HCT116 (cell line): ENCODE results near the gene OR2S2. TPM values are rescaled to one million over a fixed set of nuclear protein-coding genes. Genes with fewer than 3 reads are reported as not detected.

Experiments used
- ATAC-seq: fragments of 200-7000 bp; cut with Tn5 transposase; 2 replicates; pipeline ENCODE4 v1.9.1; 2020; ENCODE audit warnings: mild to moderate bottlenecking, moderate library complexity
- BruUV-seq: library from RNA; stranded (reverse); fragments of 400-500 nt; replicated peaks from 2 replicates; lab custom pipeline; 2021; lab: Mats Ljungman, UMichigan
- CTCF ChIA-PET: fragments of 300-600 bp; sonication (Branson Sonifier 250); formaldehyde crosslinking; loops from one replicate; lab custom pipeline; 2021; ENCODE audit warnings: antibody characterized with exemption; lab: Charles Lee
- POLR2A ChIA-PET: fragments of 300-600, 350-600 bp; sonication (Branson Sonifier 250); formaldehyde crosslinking; loops from one replicate; lab custom pipeline; 2021; ENCODE audit warnings: antibody characterized with exemption; lab: Charles Lee
- RAD21 ChIA-PET, 2 experiments: fragments of 300-600 bp; sonication (Branson Sonifier 250); formaldehyde crosslinking; loops; one replicate each; lab custom pipeline; 2023; ENCODE audit warnings: low total read pairs in 2 of 2; ENCODE audit not compliant: uncharacterized antibody in 2 of 2, unreplicated experiment in 2 of 2, low non-redundant PET in 1 of 2; lab: Charles Lee
- DNase-seq: peaks from one replicate; pipeline ENCODE4 v3.0.0-alpha.2; 2010; ENCODE audit warnings: low read depth, low spot score
- H2AFZ ChIP-seq: fragments of 200-600 bp; shearing (Covaris generic), sonication (generic); 2 replicates; pipeline ENCODE4 v1.6.1; 2017; ENCODE audit warnings: low read depth, mixed run types, mixed read lengths, antibody characterized with exemption, low read length; ENCODE audit not compliant: poor library complexity, severe bottlenecking
- H3K27ac ChIP-seq: 2 replicates; pipeline ENCODE4 v1.5.1; 2012; ENCODE audit warnings: low read depth, low read length
- H3K27me3 ChIP-seq: fragments of 200-600 bp; sonication (generic); 2 replicates; pipeline ENCODE4 v1.6.1; 2016; ENCODE audit warnings: mixed run types, low read length, mixed read lengths; ENCODE audit not compliant: insufficient read depth
- H3K36me3 ChIP-seq, 2 experiments: fragments of 200-500 bp in 1 of 2; fragments of 200-600 bp in 1 of 2; sonication (Bioruptor generic) in 1 of 2; sonication (generic) in 1 of 2; 2 replicates each; pipeline versions ENCODE4 v1.5.1 to v1.6.1; 2014 to 2016; ENCODE audit warnings: low read length in 2 of 2, inconsistent platforms in 1 of 2, mixed read lengths in 1 of 2, mixed run types in 1 of 2; ENCODE audit not compliant: insufficient read depth in 2 of 2, control insufficient read depth in 1 of 2
- H3K4me1 ChIP-seq, 2 experiments: fragments of 200-600 bp in 1 of 2; sonication (generic) in 1 of 2; 2 replicates each; pipeline versions ENCODE4 v1.5.1 to v1.6.1; 2012 to 2017; ENCODE audit warnings: low read length in 2 of 2, inconsistent platforms in 1 of 2, mild to moderate bottlenecking in 1 of 2, mixed read lengths in 1 of 2, mixed run types in 1 of 2, moderate library complexity in 1 of 2; ENCODE audit not compliant: insufficient read depth in 2 of 2, control insufficient read depth in 1 of 2
- H3K4me2 ChIP-seq: fragments of 200-600 bp; sonication (generic); 2 replicates; pipeline ENCODE4 v1.6.1; 2017; ENCODE audit warnings: mixed run types, low read length, mixed read lengths
- H3K4me3 ChIP-seq, 2 experiments: fragments of 200-600 bp in 1 of 2; sonication (generic) in 1 of 2; replicated peaks in 1 of 2; 2 replicates each; pipeline ENCODE4 v1.5.1; 2011 to 2016; ENCODE audit warnings: low read length in 2 of 2, control low read depth in 1 of 2, low read depth in 1 of 2, mild to moderate bottlenecking in 1 of 2, mixed read lengths in 1 of 2, mixed run types in 1 of 2
- H3K79me2 ChIP-seq: fragments of 200-600 bp; sonication (generic); 2 replicates; pipeline ENCODE4 v1.6.1; 2017; ENCODE audit warnings: mild to moderate bottlenecking, mixed run types, low read length, moderate library complexity, mixed read lengths; ENCODE audit not compliant: insufficient read depth
- H3K9ac ChIP-seq: fragments of 200-600 bp; sonication (generic); 2 replicates; pipeline ENCODE4 v1.6.1; 2016; ENCODE audit warnings: low read length, mixed read lengths
- H3K9me2 ChIP-seq: fragments of 200-600 bp; sonication (generic), shearing (Covaris generic); 2 replicates; pipeline ENCODE4 v1.6.1; 2017; ENCODE audit warnings: mixed run types, mild to moderate bottlenecking, moderate library complexity; ENCODE audit not compliant: insufficient read depth
- H3K9me3 ChIP-seq, 2 experiments: fragments of 200-500 bp in 1 of 2; fragments of 200-600 bp in 1 of 2; sonication (Bioruptor generic) in 1 of 2; sonication (generic) in 1 of 2; 2 replicates each; pipeline ENCODE4 v1.6.1; 2014 to 2017; ENCODE audit warnings: low read length in 2 of 2, mixed read lengths in 2 of 2, inconsistent platforms in 1 of 2, low read depth in 1 of 2, mild to moderate bottlenecking in 1 of 2, mixed run types in 1 of 2, moderate library complexity in 1 of 2; ENCODE audit not compliant: control insufficient read depth in 1 of 2, insufficient read depth in 1 of 2
- H4K20me1 ChIP-seq: fragments of 200-600 bp; sonication (generic), shearing (Covaris generic); 2 replicates; pipeline ENCODE4 v1.6.1; 2017; ENCODE audit warnings: mixed run types, mild to moderate bottlenecking, moderate library complexity; ENCODE audit not compliant: insufficient read depth
- EZH2 ChIP-seq: fragments of 200-600 bp; sonication (generic); IDR thresholded peaks from 2 replicates; pipeline ENCODE4 v1.6.1; 2017; ENCODE audit warnings: antibody characterized with exemption, mixed run types
- EZH2phosphoT487 ChIP-seq: fragments of 200-600 bp; IDR thresholded peaks from 2 replicates; pipeline ENCODE4 v1.6.1; 2018; ENCODE audit warnings: antibody characterized with exemption, borderline replicate concordance
- JUND ChIP-seq: IDR thresholded peaks from 2 replicates; pipeline ENCODE4 v1.6.1; 2012
- MAX ChIP-seq: IDR thresholded peaks from 2 replicates; pipeline ENCODE4 v1.6.1; 2012
- POLR2AphosphoS5 ChIP-seq: IDR thresholded peaks from 2 replicates; pipeline ENCODE4 v1.6.1; 2011; ENCODE audit warnings: mild to moderate bottlenecking, low read depth, low read length, moderate library complexity
- SIN3A ChIP-seq: IDR thresholded peaks from 2 replicates; pipeline ENCODE4 v1.6.1; 2012; ENCODE audit warnings: low read depth
- TCF7L2 ChIP-seq: IDR thresholded peaks from 2 replicates; pipeline ENCODE4 v1.7.0; 2011; ENCODE audit warnings: borderline replicate concordance, inconsistent platforms; ENCODE audit not compliant: insufficient read depth, insufficient read length; ENCODE audit errors: extremely low read depth
- YY1 ChIP-seq: IDR thresholded peaks from 2 replicates; pipeline ENCODE4 v1.6.1; 2011; ENCODE audit warnings: low read length, low read depth, moderate library complexity, mild to moderate bottlenecking; ENCODE audit not compliant: insufficient replicate concordance; ENCODE audit errors: extremely low read depth
- ZFX ChIP-seq: fragments of 450-650 bp; IDR thresholded peaks from 2 replicates; pipeline ENCODE4 v1.6.1; 2017
- intact Hi-C: fragments of 100-400 bp; cut with micrococcal nuclease; formaldehyde crosslinking; loops from 2 replicates; pipeline ENCODE4 v1.10.0; 2022
- total RNA-seq: library from RNA; stranded (reverse); gene quantifications from one replicate; pipeline ENCODE4 v1.2.1, GENCODE V29; 2021; ENCODE audit not compliant: unreplicated experiment
- TF ChIP-seq, protein P1 (sequence below), 3 experiments: fragments of 200-600 bp in 1 of 3; sonication (generic) in 1 of 3; IDR thresholded peaks in 2 of 3; conservative IDR thresholded peaks in 1 of 3; 2 replicates each; pipeline ENCODE4 v1.5.1; 2012 to 2017; ENCODE audit warnings: low read depth in 2 of 3, low read length in 2 of 3, antibody characterized with exemption in 1 of 3, borderline replicate concordance in 1 of 3, control low read depth in 1 of 3, mild to moderate bottlenecking in 1 of 3, mixed read lengths in 1 of 3, mixed run types in 1 of 3, moderate library complexity in 1 of 3; ENCODE audit not compliant: insufficient read depth in 1 of 3

The OR2S2 gene
- total RNA-seq, 1 experiment from 2014 or later, result not detected

- ChIA-PET CTCF (interaction anchor here (1.1 kb wide), 1 partner anchor 9 kb away, joined by 5 read pairs; no protein-coding TSS in a partner anchor), POLR2A (no interaction called here), RAD21 (no interaction called here)
- no TSS peak for BruUV-seq
- intact Hi-C loops, result no loop called here
- Histone ChIP-seq H3K4me2 (no peak overlapping the region), H3K9me3 (no peaks in the 10 kb centered on the region), H3K79me2 (no peaks in the 10 kb centered on the region), H3K9ac (no peak overlapping the region), H3K4me3 (no peak overlapping the region), H3K4me1 (no peaks in the 10 kb centered on the region), H3K9me2 (no peaks in the 10 kb centered on the region), H4K20me1 (no peaks in the 10 kb centered on the region), H3K36me3 (no peaks in the 10 kb centered on the region), H3K27ac (no peak overlapping the region), H2AFZ (no peak overlapping the region), H3K27me3 (no peaks in the 10 kb centered on the region)
- ATAC-seq, result no peak
- no peak for DNase-seq
- TF ChIP-seq YY1 (no peak), POLR2AphosphoS5 (no peak), SIN3A (no peak), ZFX (no peak), EZH2 (no peak)
- TF ChIP-seq, protein P1, sequence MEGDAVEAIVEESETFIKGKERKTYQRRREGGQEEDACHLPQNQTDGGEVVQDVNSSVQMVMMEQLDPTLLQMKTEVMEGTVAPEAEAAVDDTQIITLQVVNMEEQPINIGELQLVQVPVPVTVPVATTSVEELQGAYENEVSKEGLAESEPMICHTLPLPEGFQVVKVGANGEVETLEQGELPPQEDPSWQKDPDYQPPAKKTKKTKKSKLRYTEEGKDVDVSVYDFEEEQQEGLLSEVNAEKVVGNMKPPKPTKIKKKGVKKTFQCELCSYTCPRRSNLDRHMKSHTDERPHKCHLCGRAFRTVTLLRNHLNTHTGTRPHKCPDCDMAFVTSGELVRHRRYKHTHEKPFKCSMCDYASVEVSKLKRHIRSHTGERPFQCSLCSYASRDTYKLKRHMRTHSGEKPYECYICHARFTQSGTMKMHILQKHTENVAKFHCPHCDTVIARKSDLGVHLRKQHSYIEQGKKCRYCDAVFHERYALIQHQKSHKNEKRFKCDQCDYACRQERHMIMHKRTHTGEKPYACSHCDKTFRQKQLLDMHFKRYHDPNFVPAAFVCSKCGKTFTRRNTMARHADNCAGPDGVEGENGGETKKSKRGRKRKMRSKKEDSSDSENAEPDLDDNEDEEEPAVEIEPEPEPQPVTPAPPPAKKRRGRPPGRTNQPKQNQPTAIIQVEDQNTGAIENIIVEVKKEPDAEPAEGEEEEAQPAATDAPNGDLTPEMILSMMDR (IDR thresholded peaks at IDR 0.05 in 2 of 3, conservative IDR thresholded peaks at IDR 0.05 in 1 of 3; ENCODE audit: borderline replicate concordance in 1 of 3, insufficient read depth in 1 of 3, low read depth in 2 of 3, low read length in 2 of 3), result no peak
These were observed 22.0 kb downstream of the OR2S2 start for GRCh38 chr9:35935755-35936509.

- intact Hi-C loops, result no loop called here
- no peak overlapping the region for H2AFZ ChIP-seq
- no peaks in the 10 kb centered on the region for H3K9me2 ChIP-seq
- no peaks in the 10 kb centered on the region for H3K4me1 ChIP-seq
- no peaks in the 10 kb centered on the region for H3K9me3 ChIP-seq
- ChIA-PET CTCF (no interaction called here), POLR2A (no interaction called here), RAD21 (no interaction called here)
- no peak overlapping the region for H3K9ac ChIP-seq
- no peaks in the 10 kb centered on the region for H4K20me1 ChIP-seq
- no peaks in the 10 kb centered on the region for H3K36me3 ChIP-seq
- ATAC-seq (no peak), DNase-seq (no peak)
- H3K4me3 ChIP-seq, result no peak overlapping the region
- no TSS peak for BruUV-seq
- no peak overlapping the region for H3K27ac ChIP-seq
- no peak overlapping the region for H3K4me2 ChIP-seq
- H3K27me3 ChIP-seq, result no peaks in the 10 kb centered on the region
- no peaks in the 10 kb centered on the region for H3K79me2 ChIP-seq
- TF ChIP-seq JUND (no peak), EZH2phosphoT487 (no peak), TCF7L2 (no peak), MAX (no peak)
- TF ChIP-seq, protein P1 (IDR thresholded peaks at IDR 0.05 in 2 of 3, conservative IDR thresholded peaks at IDR 0.05 in 1 of 3; ENCODE audit: borderline replicate concordance in 1 of 3, insufficient read depth in 1 of 3, low read depth in 2 of 3, low read length in 2 of 3), result no peak
These were observed 22.7 kb downstream of the OR2S2 start for GRCh38 chr9:35935261-35935660.
